ENCODE data around the gene GNAI3. TPM values are rescaled to one million over a fixed set of nuclear protein-coding genes. Genes with fewer than 3 reads are reported as not detected.

Gene GNAI3
- total and polyA plus RNA-seq, 2 donors (not counting 3 experiments of a cell fraction or from before 2014, with no cell fraction given) = 5.0 to 14.0 TPM

- Histone ChIP-seq H3K27ac (ENCODE audit: insufficient read depth, low read depth, low read length) (no peak overlapping the region), H3K4me2 (ENCODE audit: insufficient read depth, low read length) (no peak overlapping the region), H3K9me1 (replicated peaks; ENCODE audit: control insufficient read depth, extremely low read depth, insufficient read depth, low read length) (no peaks in the 10 kb centered on the region), H4K20me1 (replicated peaks; ENCODE audit: control insufficient read depth, extremely low read depth, insufficient read depth, low read length) (no peaks in the 10 kb centered on the region), H2AFZ (ENCODE audit: low read depth, low read length) (no peak overlapping the region), H3K36me3 (ENCODE audit: control insufficient read depth in 2 of 2, extremely low read depth in 1 of 2, insufficient read depth in 2 of 2, low read length in 2 of 2) (peaks cover 4 to 35% of the 10 kb centered on the region in 2 experiments), H3K4me1 (ENCODE audit: control insufficient read depth, extremely low read depth, insufficient read depth, low read length) (peaks cover 8% of the 10 kb centered on the region), H3K4me3 (replicated peaks in 1 of 3; ENCODE audit: insufficient read depth in 1 of 3, low read depth in 1 of 3, low read length in 3 of 3) (no peak overlapping the region), H3K27me3 (ENCODE audit: control insufficient read depth in 2 of 2, insufficient read depth in 2 of 2, low read length in 2 of 2) (no peaks in the 10 kb centered on the region), H3K79me2 (ENCODE audit: control insufficient read depth, insufficient read depth, low read length) (peaks cover 43% of the 10 kb centered on the region), H3K9ac (replicated peaks; ENCODE audit: extremely low read depth, insufficient read depth, low read length) (no peak overlapping the region), H3K9me3 (replicated peaks; ENCODE audit: control insufficient read depth, insufficient read depth, low read length) (no peaks in the 10 kb centered on the region)
- ChIA-PET CTCF (interaction anchor here (1.8 to 3.3 kb wide), 3 partner anchors 9 to 80 kb away, joined by 4 to 23 read pairs (median 8); partner anchors contain the start of gene GNAI3), POLR2A (no interaction called here)
- DNase-seq (ENCODE audit: low read depth, low spot score) (no peak), FAIRE-seq (no peak)
- intact Hi-C loops (cut with micrococcal nuclease) = no loop called here
- TF ChIP-seq EZH2 (IDR thresholded peaks at IDR 0.05; ENCODE audit: borderline replicate concordance, low read depth, low read length, severe bottlenecking) (no peak), FOS (IDR thresholded peaks at IDR 0.05; ENCODE audit: borderline replicate concordance, insufficient read depth, low read length) (no peak), MAX (IDR thresholded peaks at IDR 0.05; ENCODE audit: insufficient read depth, insufficient read length) (no peak), POLR2A (IDR thresholded peaks at IDR 0.05; ENCODE audit: low read depth, low read length) (no peak), POLR2AphosphoS5 (IDR thresholded peaks at IDR 0.05; ENCODE audit: insufficient read depth, low read depth, low read length) (no peak), GATA2 (IDR thresholded peaks at IDR 0.05; ENCODE audit: insufficient read depth, insufficient read length, low read depth, low read length) (no peak), MYC (IDR thresholded peaks at IDR 0.05; ENCODE audit: low read depth, low read length) (no peak), CTCF (IDR thresholded peaks at IDR 0.05; ENCODE audit: extremely low read depth in 1 of 2, insufficient read depth in 1 of 2, low read depth in 1 of 2, low read length in 2 of 2) (no peak), JUN (IDR thresholded peaks at IDR 0.05; ENCODE audit: borderline replicate concordance, insufficient read depth, insufficient read length, low read depth) (no peak)
- BruUV-seq (replicated peaks) = no TSS peak
- dilution Hi-C loops (cut with MboI; ENCODE audit: extremely low pct_ligation_motif_present, low sequenced_read_pairs) = no loop called here
Measured at GRCh38 chr1:109625601-109626560, 77.5 kb downstream of the GNAI3 start.

All from endothelial cell of umbilical vein (primary cell).